ENCODE results near the gene MRGPRX2.

MRGPRX2 gene

GRCh38 chr11:19073454-19074415 is 13.2 kb upstream of the MRGPRX2 start:
- DNase-seq, result no peak

GRCh38 chr11:19072464-19072863 is 11.9 kb upstream of the MRGPRX2 start:
- no peak for DNase-seq

- peak; percentile 66 for DNase-seq
These were observed 10.7 kb upstream of the MRGPRX2 start for GRCh38 chr11:19071255-19071654.

GRCh38 chr11:19059833-19060232 is 684 bp downstream of the MRGPRX2 start:
- no peak for DNase-seq

GRCh38 chr11:19055905-19056304 is 4.6 kb downstream of the MRGPRX2 start:
- no peak for DNase-seq

- no peak for DNase-seq
These were observed 5.5 kb downstream of the MRGPRX2 start for GRCh38 chr11:19055016-19055415.

- no peak for DNase-seq
These were observed 6.6 kb downstream of the MRGPRX2 start for GRCh38 chr11:19053909-19054308.

- no peak for DNase-seq
These were observed 10.2 kb downstream of the MRGPRX2 start for GRCh38 chr11:19050281-19050680.

- no peak for DNase-seq
These were observed 11.2 kb downstream of the MRGPRX2 start for GRCh38 chr11:19049351-19049750.

- DNase-seq, result no peak
These were observed 20.5 kb downstream of the MRGPRX2 start for GRCh38 chr11:19040051-19040450.

GRCh38 chr11:19039409-19039808 is 21.1 kb downstream of the MRGPRX2 start:
- DNase-seq, result no peak

- DNase-seq, result no peak
These were observed 27.5 kb downstream of the MRGPRX2 start for GRCh38 chr11:19032990-19033389.

- DNase-seq, result no peak
These were observed 32.5 kb downstream of the MRGPRX2 start for GRCh38 chr11:19027829-19028595.

- no peak for DNase-seq
These were observed 33.7 kb downstream of the MRGPRX2 start for GRCh38 chr11:19026862-19027261.

- no peak for DNase-seq
These were observed 34.8 kb downstream of the MRGPRX2 start for GRCh38 chr11:19025481-19026406.

GRCh38 chr11:19020831-19021230 is 39.7 kb downstream of the MRGPRX2 start:
- no peak for DNase-seq

- no peak for DNase-seq
These were observed 41.6 kb downstream of the MRGPRX2 start for GRCh38 chr11:19018901-19019300.

- no peak for DNase-seq
These were observed 47.2 kb downstream of the MRGPRX2 start for GRCh38 chr11:19013181-19013857.

- DNase-seq, result no peak
These were observed 47.9 kb downstream of the MRGPRX2 start for GRCh38 chr11:19012636-19013035.
